Activated B cell treated with CpG ODN at 0.5 μM for 24 hours (primary cell): ENCODE results near the gene LCE3C. TPM values are rescaled to one million over a fixed set of nuclear protein-coding genes. Genes with fewer than 3 reads are reported as not detected.
"Not testable (repeated sequence)": the region's sequence is repeated elsewhere in the genome, so short reads cannot be mapped to it uniquely, and the experiment has no call there.

Experiments used
- ATAC-seq: fragments of 200-7000 bp; cut with Tn5 transposase; one replicate; pipeline ENCODE4 v1.10.0; 2021; ENCODE audit warnings: low read depth, mild to moderate bottlenecking, moderate library complexity
- CTCF ChIA-PET: fragments of 350-600 bp; sonication (Branson Sonifier 250); formaldehyde crosslinking; loops from one replicate; lab custom pipeline; 2021; ENCODE audit warnings: antibody characterized with exemption; lab: Charles Lee
- POLR2A ChIA-PET: fragments of 350-600 bp; sonication (Branson Sonifier 250); formaldehyde crosslinking; loops from one replicate; lab custom pipeline; 2021; ENCODE audit warnings: antibody characterized with exemption; lab: Charles Lee
- DNase-seq: peaks from one replicate; pipeline ENCODE4 v3.0.0; 2022
- H3K27ac Mint-ChIP-seq: one replicate; pipeline ENCODE4 v1.8.0; 2020; ENCODE audit warnings: mixed read lengths
- H3K27me3 Mint-ChIP-seq: one replicate; pipeline ENCODE4 v1.8.0; 2021; ENCODE audit warnings: mixed read lengths
- H3K36me3 Mint-ChIP-seq: one replicate; pipeline ENCODE4 v1.8.0; 2021; ENCODE audit warnings: low read depth, mixed read lengths
- H3K4me1 Mint-ChIP-seq: one replicate; pipeline ENCODE4 v1.8.0; 2021; ENCODE audit warnings: mixed read lengths
- H3K4me3 Mint-ChIP-seq: one replicate; pipeline ENCODE4 v1.8.0; 2020; ENCODE audit warnings: mild to moderate bottlenecking, mixed read lengths
- H3K9me3 Mint-ChIP-seq: one replicate; pipeline ENCODE4 v1.8.0; 2020; ENCODE audit warnings: mixed read lengths
- CTCF ChIP-seq: fragments of 200-600 bp; IDR thresholded peaks from one replicate; pipeline ENCODE4 v1.8.0; 2022; ENCODE audit warnings: antibody characterized with exemption, mild to moderate bottlenecking
- intact Hi-C: fragments of 100-400 bp; cut with micrococcal nuclease; formaldehyde crosslinking; loops from one replicate; pipeline ENCODE4 v1.15.1; 2024
- total RNA-seq: library from RNA; stranded (reverse); gene quantifications from 2 replicates; pipeline ENCODE4 v1.2.3, GENCODE V29; 2022

The LCE3C gene
- not detected in 2 replicates for total RNA-seq

GRCh38 chr1:152599934-152600333, at the start of gene LCE3C:
LCE3C (plus strand) TSS chr1:152600234; CDS start chr1:152600732, 498 bp downstream.
- intact Hi-C loops, result no loop called here
- Mint-ChIP-seq H3K27me3 (no peaks in the 10 kb centered on the region), H3K9me3 (no peaks in the 10 kb centered on the region), H3K4me1 (no peaks in the 10 kb centered on the region), H3K4me3 (no peak within 1 kb of the TSS), H3K27ac (no peak within 1 kb of the TSS), H3K36me3 (no peaks in the 10 kb centered on the region)
- no peak for DNase-seq
- POLR2A ChIA-PET, result no interaction called here
- CTCF ChIA-PET, result no interaction called here
- no peak for ATAC-seq
- TF ChIP-seq CTCF, result no peak

- intact Hi-C loops, result no loop called here
- H3K9me3 Mint-ChIP-seq, result peaks cover 15% of the 10 kb centered on the region
- no peak for TF ChIP-seq CTCF
- no peaks in the 10 kb centered on the region for H3K4me1 Mint-ChIP-seq
- DNase-seq (no peak), ATAC-seq (no peak)
- H3K27me3 Mint-ChIP-seq, result peaks cover 2% of the 10 kb centered on the region
- ChIA-PET CTCF (no interaction called here), POLR2A (no interaction called here)
- H3K36me3 Mint-ChIP-seq, result no peaks in the 10 kb centered on the region
- H3K4me3 Mint-ChIP-seq, result no peak overlapping the region
- no peak overlapping the region for H3K27ac Mint-ChIP-seq
These were observed 34.9 kb upstream of the LCE3C start for GRCh38 chr1:152565115-152565514.

- ChIA-PET POLR2A (no interaction called here), CTCF (no interaction called here)
- Mint-ChIP-seq H3K27ac (no peak overlapping the region), H3K4me1 (no peaks in the 10 kb centered on the region), H3K27me3 (peaks cover 2% of the 10 kb centered on the region), H3K36me3 (no peaks in the 10 kb centered on the region), H3K9me3 (peaks cover 16% of the 10 kb centered on the region), H3K4me3 (no peak overlapping the region)
- DNase-seq, result no peak
- ATAC-seq, result no peak
- intact Hi-C loops, result no loop called here
- TF ChIP-seq CTCF, result no peak
These were observed 34.4 kb upstream of the LCE3C start for GRCh38 chr1:152565535-152566215.

GRCh38 chr1:152566681-152567080, 33.4 kb upstream of the LCE3C start, which contains the start of gene LCE3E:
LCE3E (minus strand) TSS chr1:152566780; CDS start chr1:152566208, 572 bp downstream.
- ATAC-seq (no peak), DNase-seq (no peak)
- no peaks in the 10 kb centered on the region for H3K36me3 Mint-ChIP-seq
- intact Hi-C loops, result no loop called here
- no peak within 1 kb of the TSS for H3K4me3 Mint-ChIP-seq
- no peak within 1 kb of the TSS for H3K27ac Mint-ChIP-seq
- no peak for TF ChIP-seq CTCF
- H3K9me3 Mint-ChIP-seq, result peaks cover 18% of the 10 kb centered on the region
- ChIA-PET POLR2A (no interaction called here), CTCF (no interaction called here)
- no peaks in the 10 kb centered on the region for H3K4me1 Mint-ChIP-seq
- peaks cover 5% of the 10 kb centered on the region for H3K27me3 Mint-ChIP-seq

- Mint-ChIP-seq H3K36me3 (no peaks in the 10 kb centered on the region), H3K27ac (no peak overlapping the region), H3K4me1 (no peaks in the 10 kb centered on the region), H3K9me3 (peaks cover 3% of the 10 kb centered on the region), H3K4me3 (no peak overlapping the region), H3K27me3 (peaks cover 11% of the 10 kb centered on the region)
- intact Hi-C loops, result no loop called here
- ChIA-PET CTCF (no interaction called here), POLR2A (no interaction called here)
- no peak for DNase-seq
- TF ChIP-seq CTCF, result no peak
- ATAC-seq, result no peak
These were observed 22.9 kb upstream of the LCE3C start for GRCh38 chr1:152577168-152577567.

- H3K4me3 Mint-ChIP-seq, intact Hi-C loops, H3K4me1 Mint-ChIP-seq, H3K9me3 Mint-ChIP-seq, POLR2A ChIA-PET, ATAC-seq, H3K27me3 Mint-ChIP-seq, H3K36me3 Mint-ChIP-seq, CTCF ChIA-PET, H3K27ac Mint-ChIP-seq, DNase-seq: not testable (repeated sequence)
These were observed 20.5 kb upstream of the LCE3C start for GRCh38 chr1:152579526-152579925.
